Coronary artery (tissue), 2 donors: ENCODE measurements around the gene PSMB9.

ENCODE experiments used
- DNase-seq: peaks from one replicate; pipeline ENCODE4 v3.0.0-alpha.2; 2017; ENCODE audit warnings: low spot score
- H3K27ac ChIP-seq, 2 donors: fragments of 200-600 bp; sonication (generic); one replicate each; pipeline ENCODE4 v1.5.1; 2016 to 2019
- H3K4me3 ChIP-seq: fragments of 200-600 bp; sonication (generic); 2 replicates; pipeline ENCODE4 v1.5.1; 2016; ENCODE audit warnings: mild to moderate bottlenecking, moderate library complexity
- TF ChIP-seq, protein P1 (sequence below): fragments of 200-600 bp; sonication (generic); IDR thresholded peaks from one replicate; pipeline ENCODE4 v1.5.1; 2019; ENCODE audit warnings: antibody characterized with exemption

Gene PSMB9

DNA sequence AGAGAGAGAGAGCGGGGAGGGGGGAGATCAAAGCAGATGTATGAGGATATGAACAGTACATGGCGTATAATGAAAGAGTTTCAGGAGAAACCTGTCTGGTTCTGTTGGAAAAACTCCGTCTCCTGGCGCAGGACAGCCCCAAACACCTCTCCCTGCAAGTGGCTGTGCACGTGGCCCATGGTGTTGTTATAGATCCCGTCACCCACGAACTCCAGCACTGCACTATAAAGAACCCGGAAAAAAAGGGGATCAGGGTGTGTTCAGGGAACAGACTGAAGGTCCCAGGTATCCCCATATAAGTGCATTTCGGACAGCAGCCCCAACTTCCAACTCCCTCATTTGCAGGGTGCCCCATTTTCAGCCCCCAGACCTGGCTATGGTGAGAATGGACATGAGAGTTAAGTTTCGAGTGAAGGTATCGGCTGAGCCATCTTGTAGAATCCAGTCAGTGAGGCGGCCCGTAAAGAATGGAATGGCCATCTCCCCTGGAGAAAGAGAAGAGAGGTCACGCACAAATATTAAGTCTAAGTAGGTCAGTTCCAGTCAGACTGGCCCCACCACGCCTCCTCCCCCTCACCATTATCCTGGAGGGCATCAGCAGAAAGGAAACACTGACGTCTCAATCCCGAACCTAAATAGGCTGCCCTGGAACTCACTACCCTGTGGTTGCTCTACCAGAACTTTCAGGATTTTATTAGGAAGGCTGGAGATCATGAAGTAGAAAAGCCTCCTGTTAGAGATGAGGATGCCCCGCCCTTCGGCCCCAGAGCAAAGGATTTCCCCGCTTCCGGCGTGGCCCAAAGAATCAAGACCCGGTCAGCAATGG lies 1.8 kb upstream of the PSMB9 start:
- peak overlapping the region; percentile 98 for H3K4me3 ChIP-seq
- TF ChIP-seq, protein P1, sequence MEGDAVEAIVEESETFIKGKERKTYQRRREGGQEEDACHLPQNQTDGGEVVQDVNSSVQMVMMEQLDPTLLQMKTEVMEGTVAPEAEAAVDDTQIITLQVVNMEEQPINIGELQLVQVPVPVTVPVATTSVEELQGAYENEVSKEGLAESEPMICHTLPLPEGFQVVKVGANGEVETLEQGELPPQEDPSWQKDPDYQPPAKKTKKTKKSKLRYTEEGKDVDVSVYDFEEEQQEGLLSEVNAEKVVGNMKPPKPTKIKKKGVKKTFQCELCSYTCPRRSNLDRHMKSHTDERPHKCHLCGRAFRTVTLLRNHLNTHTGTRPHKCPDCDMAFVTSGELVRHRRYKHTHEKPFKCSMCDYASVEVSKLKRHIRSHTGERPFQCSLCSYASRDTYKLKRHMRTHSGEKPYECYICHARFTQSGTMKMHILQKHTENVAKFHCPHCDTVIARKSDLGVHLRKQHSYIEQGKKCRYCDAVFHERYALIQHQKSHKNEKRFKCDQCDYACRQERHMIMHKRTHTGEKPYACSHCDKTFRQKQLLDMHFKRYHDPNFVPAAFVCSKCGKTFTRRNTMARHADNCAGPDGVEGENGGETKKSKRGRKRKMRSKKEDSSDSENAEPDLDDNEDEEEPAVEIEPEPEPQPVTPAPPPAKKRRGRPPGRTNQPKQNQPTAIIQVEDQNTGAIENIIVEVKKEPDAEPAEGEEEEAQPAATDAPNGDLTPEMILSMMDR = no peak
- DNase-seq = no peak
- peak overlapping the region; percentile 94 to 99 for H3K27ac ChIP-seq

DNA sequence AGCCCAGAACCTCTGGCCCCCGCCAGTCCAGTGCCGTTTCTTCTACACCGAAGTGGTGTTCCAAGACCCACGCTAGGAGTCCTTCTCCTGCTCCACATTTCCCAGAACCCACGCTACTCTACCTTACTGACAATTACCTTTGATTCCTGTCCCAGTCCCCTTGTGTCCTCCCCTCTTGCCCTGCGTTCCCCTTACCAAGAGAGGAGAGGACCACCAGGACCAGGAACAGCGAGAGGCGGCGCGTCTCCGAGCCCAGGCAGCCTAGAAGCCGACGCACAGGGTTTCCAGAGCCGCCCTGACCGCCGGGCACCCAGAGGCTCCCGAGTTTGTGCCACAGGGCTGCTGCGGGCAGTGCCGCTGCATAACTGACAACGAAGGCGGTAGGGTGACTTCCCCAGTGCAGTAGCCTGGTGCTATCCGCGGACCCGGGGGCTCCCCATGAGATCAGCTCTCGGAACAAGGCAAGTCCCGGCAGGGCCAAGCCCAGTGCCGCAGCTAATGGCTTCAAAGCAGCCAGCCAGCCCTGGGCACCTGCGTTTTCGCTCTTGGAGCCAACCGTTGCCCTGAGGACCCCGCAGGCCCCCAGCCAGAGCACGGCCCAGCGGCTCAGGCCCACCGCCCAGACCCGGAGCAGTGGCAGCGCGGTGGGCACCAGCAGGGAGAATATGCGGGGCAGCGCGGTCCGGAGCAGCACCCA lies 1.0 kb upstream of the PSMB9 start:
- H3K4me3 ChIP-seq = peak overlapping the region; percentile 98
- peak overlapping the region; percentile 94 to 99 for H3K27ac ChIP-seq
- TF ChIP-seq, protein P1 = no peak
- DNase-seq = peak; percentile 81

DNA sequence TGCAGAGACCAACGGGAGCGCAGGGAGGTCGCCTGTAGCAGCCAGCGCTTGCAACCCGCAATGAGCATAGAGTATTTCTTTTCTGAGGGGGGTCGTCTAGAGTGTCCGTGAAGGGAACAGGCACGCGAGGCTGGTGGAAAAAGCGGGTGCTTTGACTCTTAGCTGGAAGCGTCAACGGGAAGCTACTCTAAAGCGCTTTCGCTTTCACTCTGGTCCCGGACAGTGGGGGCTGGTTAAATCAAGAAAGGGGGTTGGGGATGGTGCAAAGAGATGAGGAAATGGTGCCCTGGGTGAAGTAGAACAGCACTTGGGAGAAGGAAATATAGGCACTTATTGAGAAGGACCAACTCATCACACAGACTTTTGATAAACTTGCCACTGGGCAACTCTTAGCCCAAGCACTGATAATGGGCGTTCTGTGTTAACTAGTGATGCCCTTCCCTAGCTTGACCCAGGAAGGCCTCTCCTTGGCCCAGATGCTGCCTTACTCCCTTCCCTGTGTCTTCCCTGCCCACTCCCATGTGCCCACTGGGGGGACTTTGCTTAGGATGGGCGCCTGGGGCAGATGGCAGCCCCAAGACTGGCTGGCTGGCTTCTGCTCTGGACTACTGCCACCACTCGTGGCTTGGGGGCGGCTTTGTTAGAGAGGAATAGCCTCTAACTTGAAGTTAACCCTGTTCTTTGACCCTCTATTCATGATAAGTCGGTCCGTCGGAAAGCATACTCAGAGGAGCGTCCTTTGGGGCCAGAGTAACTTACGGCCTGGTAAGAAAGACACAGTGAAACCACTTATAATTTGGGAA lies 585 bp downstream of the PSMB9 start:
- peak overlapping the region; percentile 98 for H3K4me3 ChIP-seq

DNA sequence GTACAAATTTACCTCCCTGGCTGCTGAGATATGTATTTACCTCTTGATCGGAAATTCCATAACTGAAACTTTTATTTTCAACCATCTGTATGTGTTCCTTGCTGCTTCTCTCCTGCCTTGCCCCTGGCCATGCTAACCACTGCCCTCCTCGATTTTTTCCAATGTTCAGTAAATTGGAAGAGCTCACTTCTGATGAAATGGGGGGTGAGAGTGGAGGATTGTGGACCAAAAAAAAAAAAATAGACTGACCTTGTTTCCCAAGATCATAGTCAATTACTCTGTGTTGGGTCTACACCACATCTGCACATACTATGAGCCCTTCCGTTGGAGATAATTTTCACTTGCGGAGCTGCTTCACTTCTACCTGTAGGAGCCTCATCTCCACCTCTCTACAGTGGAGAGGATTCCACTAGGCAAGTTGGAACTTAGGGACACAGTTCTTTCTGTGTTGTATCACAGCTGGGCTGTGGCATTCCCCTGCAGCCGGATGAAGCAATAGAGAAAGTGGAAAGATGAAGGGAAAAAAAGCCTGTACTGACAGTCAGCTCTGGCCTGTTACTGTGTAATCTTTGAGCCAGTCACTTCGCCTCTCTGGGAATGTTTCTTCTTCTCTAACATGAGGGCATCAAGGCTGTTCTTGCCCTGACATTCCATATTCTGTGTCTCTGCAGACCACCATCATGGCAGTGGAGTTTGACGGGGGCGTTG lies 1.6 kb downstream of the PSMB9 start:
- Histone ChIP-seq H3K27ac (peak overlapping the region in 1 of 2 donors; percentile 99), H3K4me3 (no peak overlapping the region)
- TF ChIP-seq, protein P1 = no peak
- DNase-seq = no peak

More for the DNA sequence above, 585 bp downstream of the PSMB9 start:
- DNase-seq = no peak
- H3K27ac ChIP-seq = peak overlapping the region; percentile 94 to 99
- TF ChIP-seq, protein P1 = no peak

DNA sequence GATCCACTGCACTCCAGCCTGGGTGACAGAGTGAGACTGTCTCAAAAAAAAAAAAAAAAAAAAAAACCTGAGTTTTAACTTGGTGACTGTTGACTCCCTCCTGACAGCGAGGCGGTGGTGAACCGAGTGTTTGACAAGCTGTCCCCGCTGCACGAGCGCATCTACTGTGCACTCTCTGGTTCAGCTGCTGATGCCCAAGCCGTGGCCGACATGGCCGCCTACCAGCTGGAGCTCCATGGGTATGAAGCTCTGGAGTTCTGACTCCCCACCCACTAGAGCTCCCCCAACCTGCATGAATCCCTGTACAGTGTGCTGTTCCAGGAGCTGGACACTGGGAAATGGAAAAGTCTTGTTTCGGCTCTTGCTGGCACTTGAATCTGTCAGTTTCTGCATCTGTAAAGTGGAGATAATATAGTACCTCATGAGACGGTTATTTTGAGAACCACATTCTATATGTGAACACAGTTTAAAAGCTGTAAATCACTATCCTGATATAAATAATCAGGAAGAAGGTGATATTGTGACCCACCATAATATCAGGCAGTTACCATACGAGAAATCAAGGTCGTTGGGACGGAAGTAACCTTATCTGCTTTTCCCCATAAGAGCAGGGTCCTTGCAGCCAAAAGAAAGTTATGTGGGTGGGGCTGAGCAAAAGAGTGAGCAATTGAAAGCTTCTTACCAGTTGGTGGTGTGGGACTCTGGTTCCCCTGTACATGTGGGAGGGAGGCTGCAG lies 3.3 kb downstream of the PSMB9 start:
- H3K27ac ChIP-seq = no peak overlapping the region
- no peak overlapping the region for H3K4me3 ChIP-seq
- DNase-seq = no peak
- TF ChIP-seq, protein P1 = no peak

DNA sequence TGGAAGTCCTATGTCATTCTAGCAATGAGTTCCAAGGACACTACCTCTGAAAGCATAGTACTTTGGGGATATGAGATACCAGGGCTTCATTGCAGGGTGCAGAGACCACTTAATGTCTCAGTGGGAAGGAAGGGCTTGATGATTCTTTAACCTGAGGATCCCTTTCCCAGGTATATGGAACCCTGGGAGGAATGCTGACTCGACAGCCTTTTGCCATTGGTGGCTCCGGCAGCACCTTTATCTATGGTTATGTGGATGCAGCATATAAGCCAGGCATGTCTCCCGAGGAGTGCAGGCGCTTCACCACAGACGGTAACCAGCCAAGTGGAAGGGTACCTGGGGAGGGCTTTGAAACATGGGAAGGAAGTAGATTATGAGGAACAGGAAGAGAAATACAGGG lies 4.2 kb downstream of the PSMB9 start:
- TF ChIP-seq, protein P1 = no peak
- DNase-seq = no peak

More for the DNA sequence above, 4.2 kb downstream of the PSMB9 start:
- H3K27ac ChIP-seq = no peak overlapping the region
- H3K4me3 ChIP-seq = no peak overlapping the region
